ENCODE results near the gene WNT5B. TPM values are rescaled to one million over a fixed set of nuclear protein-coding genes. Genes with fewer than 3 reads are reported as not detected.

The WNT5B gene
- total RNA-seq, 1 donor from 2014 or later: 0.43 TPM

DNA sequence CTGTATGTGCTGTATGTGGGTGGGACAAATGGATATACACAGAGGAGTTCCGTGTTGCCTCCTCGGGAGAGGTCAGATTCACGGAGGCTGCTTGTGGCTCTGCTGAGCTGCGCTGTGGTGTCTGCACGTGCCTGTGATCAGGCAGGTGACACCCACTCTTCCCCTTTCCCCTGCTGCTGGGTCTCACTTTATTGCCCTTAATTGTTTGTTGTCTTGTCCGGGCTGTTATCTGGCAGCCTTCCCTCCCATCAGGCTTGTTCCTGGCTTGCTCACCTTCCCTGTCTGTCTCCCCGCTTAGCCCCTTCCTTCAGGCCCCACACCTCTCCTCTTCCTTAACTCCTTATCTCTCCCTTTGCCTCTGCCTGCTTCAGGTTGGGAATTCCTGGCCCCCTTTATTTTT, 13.5 kb downstream of the WNT5B start:
- intact Hi-C loops (cut with DNase I): no loop called here

DNA sequence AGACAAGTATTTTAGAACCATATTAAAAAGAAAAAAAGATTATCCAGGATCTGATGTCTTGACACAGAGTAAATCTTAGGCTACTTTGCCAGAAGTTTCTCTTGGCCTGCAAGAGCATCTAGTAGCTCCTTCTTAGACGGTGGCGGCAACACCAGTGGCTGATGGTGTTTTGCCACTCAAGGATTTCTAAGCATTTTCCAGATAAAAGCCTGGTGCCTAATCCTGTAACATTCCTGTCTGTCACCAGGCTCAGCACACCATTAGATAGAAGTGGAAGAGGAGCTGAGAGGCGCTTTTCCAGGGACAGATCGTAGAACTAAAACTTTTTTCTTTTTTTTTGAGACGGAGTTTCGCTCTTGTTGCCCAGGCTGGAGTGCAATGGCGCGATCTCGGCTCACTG, 14.0 kb downstream of the WNT5B start:
- DNase-seq (ENCODE audit: low spot score): no peak
- intact Hi-C loops (cut with DNase I): no loop called here

More for the DNA sequence above, 13.5 kb downstream of the WNT5B start:
- no peak for DNase-seq (ENCODE audit: low spot score)

DNA sequence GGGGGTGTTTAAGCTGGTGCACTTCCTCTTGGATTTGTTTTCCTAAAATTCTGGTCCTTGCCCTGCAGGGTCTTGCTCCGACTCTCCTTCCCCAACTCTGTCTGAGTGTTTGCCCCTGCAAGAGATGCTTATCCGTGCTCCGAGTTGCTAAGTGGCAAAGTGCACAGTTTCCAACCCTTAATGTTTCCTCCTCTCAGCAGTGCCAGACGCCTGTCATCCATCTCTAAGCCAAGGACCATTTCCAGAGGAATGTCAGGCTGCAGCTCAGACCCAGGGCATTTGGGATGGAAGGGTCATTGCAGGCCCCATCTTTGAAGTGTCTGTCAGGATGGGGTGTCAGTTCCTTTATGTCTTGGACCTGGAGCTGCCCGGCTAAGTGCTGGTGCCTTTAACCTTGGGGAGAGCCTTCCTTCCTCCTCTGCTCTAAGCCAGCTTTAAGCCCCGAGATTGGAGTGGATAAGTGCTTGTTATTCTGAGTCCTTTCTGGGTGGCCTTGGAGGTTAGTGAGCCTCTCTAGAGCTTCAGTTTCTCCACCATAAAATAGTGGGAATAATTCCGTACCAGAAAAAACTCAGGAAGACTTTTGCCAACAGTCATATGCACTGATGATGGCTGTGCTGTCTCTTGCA, 15.0 kb downstream of the WNT5B start:
- intact Hi-C loops (cut with DNase I): no loop called here
- no peak for DNase-seq (ENCODE audit: low spot score)

DNA sequence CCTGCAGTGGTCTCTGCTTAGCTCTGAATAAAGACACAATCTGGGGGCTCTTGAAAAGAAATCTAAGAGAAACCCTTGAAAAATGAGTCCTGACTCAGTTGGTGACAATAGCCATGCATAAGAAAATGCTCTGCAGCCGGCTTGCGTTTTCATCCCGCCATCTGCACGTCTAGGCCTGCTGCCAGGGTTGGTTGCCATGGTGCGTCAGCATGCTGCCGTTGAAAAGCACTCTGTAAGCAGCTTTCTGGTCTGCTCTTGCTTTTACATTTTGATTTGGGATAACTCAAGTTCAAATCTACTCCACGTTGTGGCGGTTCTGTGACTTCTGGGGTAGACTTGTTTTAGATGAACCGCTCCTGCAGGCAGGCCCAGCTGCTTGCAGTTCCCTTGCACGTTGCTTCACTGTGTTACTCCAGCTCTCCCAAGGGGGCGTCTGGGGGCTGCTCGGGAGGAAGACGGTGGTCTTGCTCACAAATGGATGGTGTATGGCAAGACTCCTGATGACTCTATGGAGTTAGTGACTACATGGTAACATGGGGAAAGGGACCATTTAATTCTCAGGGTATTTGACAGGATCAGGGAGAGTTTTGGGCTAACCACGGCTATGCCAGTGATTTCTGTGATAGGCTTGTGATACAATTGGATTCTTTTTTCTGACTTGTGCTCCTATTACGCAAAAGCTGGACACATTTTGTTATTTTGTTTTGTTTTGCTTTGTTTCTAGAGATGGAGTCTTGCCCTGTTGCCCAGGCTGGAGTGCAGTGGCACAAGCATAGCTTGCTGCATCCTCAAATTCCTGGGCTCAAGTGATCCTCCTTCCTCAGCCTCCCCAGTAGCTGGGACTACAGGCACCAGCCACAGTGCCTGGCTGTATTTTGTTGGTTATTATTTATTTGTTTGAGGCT, 15.8 kb downstream of the WNT5B start:
- no peak for DNase-seq (ENCODE audit: low spot score)

DNA sequence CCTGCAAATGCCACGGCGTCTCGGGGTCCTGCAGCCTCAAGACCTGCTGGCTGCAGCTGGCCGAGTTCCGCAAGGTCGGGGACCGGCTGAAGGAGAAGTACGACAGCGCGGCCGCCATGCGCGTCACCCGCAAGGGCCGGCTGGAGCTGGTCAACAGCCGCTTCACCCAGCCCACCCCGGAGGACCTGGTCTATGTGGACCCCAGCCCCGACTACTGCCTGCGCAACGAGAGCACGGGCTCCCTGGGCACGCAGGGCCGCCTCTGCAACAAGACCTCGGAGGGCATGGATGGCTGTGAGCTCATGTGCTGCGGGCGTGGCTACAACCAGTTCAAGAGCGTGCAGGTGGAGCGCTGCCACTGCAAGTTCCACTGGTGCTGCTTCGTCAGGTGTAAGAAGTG, 16.8 kb downstream of the WNT5B start:
- no peak for DNase-seq (ENCODE audit: low spot score)
- intact Hi-C loops (cut with DNase I): no loop called here

More for the DNA sequence above, 15.8 kb downstream of the WNT5B start:
- intact Hi-C loops (cut with DNase I): no loop called here

DNA sequence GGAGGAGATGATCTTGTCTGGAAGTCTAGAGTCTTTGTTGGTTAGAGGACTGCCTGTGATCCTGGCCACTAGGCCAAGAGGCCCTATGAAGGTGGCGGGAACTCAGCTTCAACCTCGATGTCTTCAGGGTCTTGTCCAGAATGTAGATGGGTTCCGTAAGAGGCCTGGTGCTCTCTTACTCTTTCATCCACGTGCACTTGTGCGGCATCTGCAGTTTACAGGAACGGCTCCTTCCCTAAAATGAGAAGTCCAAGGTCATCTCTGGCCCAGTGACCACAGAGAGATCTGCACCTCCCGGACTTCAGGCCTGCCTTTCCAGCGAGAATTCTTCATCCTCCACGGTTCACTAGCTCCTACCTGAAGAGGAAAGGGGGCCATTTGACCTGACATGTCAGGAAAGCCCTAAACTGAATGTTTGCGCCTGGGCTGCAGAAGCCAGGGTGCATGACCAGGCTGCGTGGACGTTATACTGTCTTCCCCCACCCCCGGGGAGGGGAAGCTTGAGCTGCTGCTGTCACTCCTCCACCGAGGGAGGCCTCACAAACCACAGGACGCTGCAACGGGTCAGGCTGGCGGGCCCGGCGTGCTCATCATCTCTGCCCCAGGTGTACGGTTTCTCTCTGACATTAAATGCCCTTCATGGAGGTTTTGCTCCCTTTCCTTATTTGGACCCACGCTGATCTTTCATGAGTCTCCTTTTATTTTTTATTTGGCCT, 17.7 kb downstream of the WNT5B start:
- intact Hi-C loops (cut with DNase I): no loop called here
- no peak for DNase-seq (ENCODE audit: low spot score)

DNA sequence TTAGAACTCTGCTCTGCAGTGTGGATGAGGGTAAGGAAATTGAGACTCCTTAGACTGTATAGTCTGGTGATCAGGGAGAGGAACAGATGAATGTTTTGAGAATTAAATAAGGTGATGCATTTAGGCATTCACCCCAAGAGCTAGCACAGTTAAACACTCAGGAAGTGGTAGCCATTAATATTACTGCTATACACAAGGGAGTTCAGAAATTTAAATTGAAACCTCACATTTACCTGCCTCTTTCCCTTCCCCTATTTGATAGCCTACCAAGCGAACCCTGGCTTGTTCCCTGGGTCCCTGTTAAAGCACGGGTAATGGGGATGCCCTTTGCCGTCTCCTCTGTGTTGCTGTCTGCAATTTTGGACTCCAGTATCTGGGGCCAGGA, 18.2 kb downstream of the WNT5B start:
- DNase-seq (ENCODE audit: low spot score): no peak
- intact Hi-C loops (cut with DNase I): no loop called here

DNA sequence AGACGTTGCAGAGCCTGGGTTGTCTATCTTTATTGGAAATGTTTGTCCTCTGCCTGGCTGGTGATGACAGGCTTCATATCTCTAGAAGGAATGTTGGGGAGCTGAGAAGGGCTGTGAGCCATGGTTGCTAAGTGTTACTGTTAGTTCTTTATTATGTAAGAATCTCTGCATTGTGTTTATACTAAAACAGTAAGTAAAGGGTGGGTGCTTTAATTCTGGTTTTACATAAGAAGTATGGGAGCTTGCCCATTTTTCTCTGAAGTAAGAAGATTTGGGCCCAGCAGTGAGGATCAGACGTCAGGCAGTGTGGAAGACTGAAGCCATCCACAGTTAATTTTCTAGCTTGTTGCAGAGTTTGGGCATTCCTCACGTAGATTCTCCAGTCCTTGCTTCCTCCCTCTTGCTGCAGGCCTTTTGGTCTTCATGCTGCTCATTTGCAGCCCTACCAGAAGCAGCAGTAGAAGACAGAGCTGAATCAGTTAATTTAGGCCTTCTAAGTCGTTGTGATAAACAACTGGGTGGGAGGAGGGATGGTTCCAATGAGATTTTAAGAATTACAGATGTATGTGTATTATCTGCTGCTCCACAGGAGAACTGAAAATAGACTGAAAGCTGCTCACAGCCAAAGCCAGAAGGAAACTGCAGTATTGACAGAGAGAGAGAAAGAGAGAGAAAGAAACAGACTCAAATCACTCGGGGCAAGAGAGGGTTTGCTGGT, 21.4 kb downstream of the WNT5B start:
- intact Hi-C loops (cut with DNase I): loop anchor here (5.0 to 10.0 kb wide), 2 partner anchors 287 to 384 kb away; no protein-coding TSS in a partner anchor
- no peak for DNase-seq (ENCODE audit: low spot score)

DNA sequence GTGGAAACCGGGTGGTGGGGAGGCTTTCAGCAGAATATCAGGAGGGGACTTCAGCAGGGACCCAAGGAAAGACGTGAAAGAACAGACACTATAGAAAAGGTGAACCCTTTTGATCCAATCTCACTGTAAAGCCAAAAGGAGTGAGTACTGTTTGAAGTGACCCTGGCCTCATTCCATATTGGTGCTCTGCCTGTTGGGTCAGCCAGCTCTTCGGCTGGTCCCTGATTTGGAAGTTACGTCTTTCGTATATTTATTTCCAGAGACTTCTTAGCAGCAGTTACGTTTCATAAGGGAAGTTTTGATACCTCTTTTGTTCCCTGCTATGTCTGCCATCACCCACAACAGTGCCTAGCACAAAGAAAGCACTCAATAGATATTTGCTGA, 21.9 kb downstream of the WNT5B start:
- intact Hi-C loops (cut with DNase I): loop anchor here (1.0 to 10.0 kb wide), 3 partner anchors 140 to 384 kb away; no protein-coding TSS in a partner anchor
- no peak for DNase-seq (ENCODE audit: low spot score)

DNA sequence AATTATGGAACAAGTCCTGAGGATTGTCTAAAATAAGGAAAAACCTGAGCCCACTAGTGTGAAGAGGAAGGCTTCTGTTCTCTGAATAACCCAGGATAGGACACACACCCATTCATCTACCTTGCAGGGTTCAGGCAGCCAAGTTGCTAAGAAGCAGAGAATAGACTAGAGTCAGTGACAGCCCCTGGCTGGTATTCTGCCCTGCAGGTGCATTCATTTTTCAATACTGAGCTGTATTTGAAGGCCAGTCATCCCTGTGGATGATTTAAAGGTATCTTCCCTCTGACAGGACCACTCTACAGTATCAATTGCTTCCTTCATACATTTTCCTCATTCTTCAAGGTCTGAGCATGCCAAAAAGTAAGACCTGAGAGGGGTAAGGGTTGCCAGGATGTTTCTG, 22.9 kb downstream of the WNT5B start:
- no peak for DNase-seq (ENCODE audit: low spot score)
- intact Hi-C loops (cut with DNase I): loop anchor here (1.0 to 10.0 kb wide), 3 partner anchors 139 to 383 kb away; no protein-coding TSS in a partner anchor

DNA sequence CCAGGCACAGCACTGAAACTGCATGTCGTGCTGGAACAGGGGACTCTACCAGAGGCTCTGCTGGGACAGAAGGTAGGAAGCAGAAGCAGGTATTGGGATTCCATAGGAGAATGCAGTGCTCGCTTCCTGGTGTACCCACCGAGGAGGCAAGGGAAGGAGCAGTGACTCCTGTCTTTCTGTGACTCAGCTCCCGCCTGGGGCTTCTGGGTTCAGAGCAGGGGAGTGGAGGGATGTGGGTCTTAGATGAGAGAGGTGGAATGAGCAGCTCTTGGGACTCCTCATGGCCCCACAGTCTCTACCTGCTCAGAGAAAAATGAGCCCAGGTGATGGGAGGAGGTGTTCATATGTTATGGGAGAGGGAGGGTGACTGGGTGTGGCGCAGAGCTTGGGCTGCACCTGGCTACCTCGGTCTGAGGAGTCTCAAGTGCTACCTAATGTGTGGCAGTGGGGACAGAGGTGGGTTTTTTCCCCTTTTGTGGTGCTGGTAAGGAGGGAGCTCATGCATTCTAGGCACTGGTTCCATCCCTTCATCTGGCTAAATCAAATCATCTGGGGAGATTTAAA, 26.3 kb downstream of the WNT5B start:
- DNase-seq (ENCODE audit: low spot score): no peak
- intact Hi-C loops (cut with DNase I): loop anchor here (10.0 kb wide), 1 partner anchor 379 kb away; no protein-coding TSS in a partner anchor

DNA sequence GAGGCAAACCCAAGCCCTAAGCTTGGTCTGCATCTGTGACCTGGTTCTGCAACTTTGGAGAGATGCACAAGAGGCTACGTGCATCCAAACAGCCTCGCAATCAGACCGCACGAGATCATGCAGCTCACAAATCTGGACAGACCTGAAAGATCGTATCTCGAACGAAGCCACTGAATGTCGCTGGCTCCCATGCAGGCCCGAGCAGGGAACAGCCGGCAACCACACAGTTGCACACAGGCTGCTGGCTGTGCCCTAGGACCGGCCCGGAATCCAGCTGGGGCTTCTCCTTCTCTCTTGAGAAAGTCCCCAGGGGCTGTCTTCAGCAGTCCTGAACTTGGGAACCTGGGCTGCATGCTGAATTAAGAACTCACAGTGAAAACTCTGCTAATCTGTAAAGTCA, 27.9 kb downstream of the WNT5B start:
- no peak for DNase-seq (ENCODE audit: low spot score)
- intact Hi-C loops (cut with DNase I): loop anchor here (10.0 kb wide), 1 partner anchor 378 kb away; no protein-coding TSS in a partner anchor

DNA sequence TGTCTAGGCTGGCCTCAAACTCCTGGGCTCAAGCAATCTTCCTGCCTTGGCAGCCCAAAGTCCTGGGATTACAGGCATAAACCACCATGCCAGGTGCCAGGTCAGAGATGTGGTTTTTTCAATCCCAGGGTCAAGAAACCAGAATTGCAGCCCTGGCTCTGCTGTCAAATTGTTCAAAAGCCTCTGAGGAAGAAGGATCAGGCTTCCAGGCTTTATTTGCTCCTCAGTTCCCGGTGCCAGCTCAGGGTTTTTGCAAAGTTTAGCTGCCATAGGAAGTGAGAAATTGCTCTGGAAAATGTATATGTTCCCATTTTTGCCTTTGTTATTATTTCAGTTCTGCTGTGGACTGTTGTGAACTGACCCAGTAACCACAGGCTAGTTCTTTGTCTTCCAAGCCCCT, 28.7 kb downstream of the WNT5B start:
- intact Hi-C loops (cut with DNase I): loop anchor here (10.0 kb wide), 1 partner anchor 377 kb away; no protein-coding TSS in a partner anchor
- no peak for DNase-seq (ENCODE audit: low spot score)

DNA sequence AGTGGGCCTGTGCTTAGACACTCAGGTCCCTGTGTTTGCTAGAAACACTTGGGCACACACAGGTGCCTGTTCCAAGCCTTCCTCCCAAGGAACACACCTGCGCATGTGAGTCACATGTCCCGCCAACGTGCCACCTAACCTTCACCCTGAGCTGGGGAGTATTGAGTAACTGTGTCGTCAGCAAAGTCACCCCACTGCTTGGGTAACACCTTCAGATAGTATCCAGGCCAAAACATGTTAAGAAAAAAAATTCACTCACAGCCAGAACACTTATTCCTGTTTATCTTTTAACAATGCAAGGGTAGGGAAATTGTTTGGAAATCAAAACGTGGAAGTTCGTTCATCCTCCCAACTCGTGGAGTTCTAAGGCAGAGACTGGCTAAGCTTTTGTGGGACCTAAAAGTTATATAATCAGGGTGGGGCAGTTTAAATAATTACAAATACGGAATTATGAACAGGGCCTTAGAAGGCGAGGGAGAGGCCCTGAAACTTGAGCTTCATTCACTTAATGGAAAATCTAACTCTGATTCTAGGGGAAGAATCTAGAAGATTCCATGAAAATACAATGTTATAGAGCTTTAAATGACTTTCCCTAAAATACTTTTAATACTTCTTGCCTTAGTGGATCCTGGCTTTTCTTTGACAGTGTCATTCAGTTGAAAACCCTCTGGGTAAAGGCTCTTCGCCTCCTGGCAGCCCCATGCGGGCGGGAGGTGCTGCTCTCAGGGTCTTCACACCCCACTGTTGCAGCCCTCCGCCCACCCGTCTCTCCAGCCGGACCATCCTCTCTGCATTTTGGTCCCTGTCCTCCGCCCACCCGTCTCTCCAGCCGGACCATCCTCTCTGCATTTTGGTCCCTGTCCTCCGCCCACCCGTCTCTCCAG, 31.5 kb downstream of the WNT5B start:
- DNase-seq (ENCODE audit: low spot score): no peak
- intact Hi-C loops (cut with DNase I): no loop called here

DNA sequence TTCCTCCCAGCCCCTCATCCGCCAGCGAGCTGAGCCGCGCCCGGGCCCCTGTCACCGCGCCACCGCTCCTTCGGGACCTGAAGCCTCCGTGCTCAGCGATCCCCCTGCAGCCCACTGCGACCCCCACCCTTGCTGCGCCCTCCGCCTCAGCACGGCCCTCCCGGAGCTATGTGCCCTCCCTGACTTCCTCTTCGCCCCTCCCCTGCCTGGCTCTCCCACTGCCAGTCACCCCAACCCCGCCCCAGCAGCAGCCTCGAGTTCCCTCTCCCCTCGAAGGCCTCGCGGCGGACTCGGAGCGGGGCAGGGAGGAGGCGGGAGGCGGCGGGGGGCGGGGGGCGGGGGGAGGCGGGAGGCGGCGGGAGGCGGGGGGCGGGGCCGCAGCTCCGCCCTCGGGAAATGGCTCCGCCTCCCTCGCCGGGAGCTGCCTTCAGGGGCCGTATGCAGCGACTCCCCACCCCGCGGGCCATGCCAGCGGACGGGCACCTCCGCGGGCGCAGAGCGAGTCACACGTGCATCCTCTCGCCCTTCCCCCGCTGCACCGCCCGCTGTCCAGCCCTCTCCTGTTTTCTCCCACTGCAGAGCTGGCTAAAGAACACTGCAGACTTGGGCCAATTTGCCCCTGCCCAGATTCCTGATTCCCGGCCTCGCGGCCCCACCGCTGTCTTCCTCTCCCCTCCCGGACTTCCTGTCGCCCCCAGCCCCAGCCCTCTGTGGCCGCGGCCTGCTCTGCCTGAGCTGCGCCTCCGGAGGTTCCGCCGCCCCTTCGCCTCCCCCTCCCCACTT, 32.7 kb downstream of the WNT5B start:
- peak; percentile 94 for DNase-seq (ENCODE audit: low spot score)
- intact Hi-C loops (cut with DNase I): no loop called here

DNA sequence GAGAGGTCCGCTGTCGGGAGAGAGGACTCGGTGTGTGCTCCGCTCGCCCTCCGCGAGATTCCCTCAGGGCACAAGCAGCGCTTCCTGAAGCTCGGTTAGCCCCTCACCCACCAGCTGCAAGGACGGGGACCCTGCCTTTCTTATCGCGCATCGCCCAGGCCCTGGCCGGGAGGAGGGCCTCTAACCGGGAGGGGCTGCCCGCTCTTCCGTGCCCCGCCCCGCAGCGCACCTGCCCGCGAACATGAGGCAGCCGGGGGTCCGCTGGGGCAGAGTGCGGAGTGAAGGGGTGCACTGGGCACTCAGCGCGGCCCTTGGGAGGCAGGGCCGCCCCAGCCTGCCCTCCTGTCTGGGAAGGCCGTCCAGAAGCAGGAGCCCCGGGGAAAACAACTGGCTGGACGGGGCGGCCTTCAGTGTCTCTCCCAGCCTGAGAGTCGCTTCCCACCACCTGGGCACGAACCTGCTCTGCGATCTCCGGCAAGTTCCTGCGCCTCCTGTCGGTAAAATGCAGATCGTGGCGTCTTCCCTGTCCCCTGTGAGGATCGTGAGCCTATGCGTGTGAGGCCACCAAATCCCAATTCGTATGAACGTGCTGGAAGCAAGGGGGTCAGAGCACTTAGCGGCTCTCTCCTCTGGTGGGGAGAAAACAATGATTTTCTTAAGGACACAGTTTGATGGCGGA, 33.9 kb downstream of the WNT5B start:
- intact Hi-C loops (cut with DNase I): no loop called here
- DNase-seq (ENCODE audit: low spot score): no peak

Measured in cardiac septum (tissue), 1 donor.